ENCODE results near the gene NR4A3.

NR4A3 gene

DNA sequence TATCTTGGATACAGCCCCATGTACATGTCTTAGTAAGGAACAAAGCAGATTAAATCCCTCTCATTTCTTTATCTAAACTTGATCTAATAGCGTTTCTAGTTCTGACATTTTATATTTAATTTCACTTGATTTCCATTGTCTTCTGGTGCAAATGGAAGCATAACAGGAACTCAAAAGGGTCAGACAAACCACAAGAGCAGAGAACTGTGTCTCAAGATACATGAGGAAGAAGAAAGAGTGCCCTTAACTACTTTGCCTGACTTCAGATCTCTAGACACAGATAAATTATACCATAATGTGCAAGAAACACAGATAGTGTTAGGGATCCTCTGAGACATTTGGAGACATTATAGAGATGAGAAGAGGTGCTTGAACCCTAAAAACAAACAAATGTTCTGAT, 64.1 kb downstream of the NR4A3 start:
- TF ChIP-seq LEF1 (IDR thresholded peaks at IDR 0.05; ENCODE audit: borderline replicate concordance) (no peak), SUZ12 (IDR thresholded peaks at IDR 0.05) (no peak), FOXA1 (IDR thresholded peaks at IDR 0.05) (no peak), ZNF384 (IDR thresholded peaks at IDR 0.05) (no peak)
- DNase-seq (ENCODE audit: extremely low spot score) = no peak
- POLR2A ChIA-PET = no interaction called here
- CTCF ChIA-PET = no interaction called here

GRCh38 chr9:99889120-99889519, 67.4 kb downstream of the NR4A3 start:
- no peak for DNase-seq (ENCODE audit: extremely low spot score)
- ChIA-PET CTCF (no interaction called here), POLR2A (no interaction called here)
- no peak for TF ChIP-seq LEF1 (IDR thresholded peaks at IDR 0.05; ENCODE audit: borderline replicate concordance)

DNA sequence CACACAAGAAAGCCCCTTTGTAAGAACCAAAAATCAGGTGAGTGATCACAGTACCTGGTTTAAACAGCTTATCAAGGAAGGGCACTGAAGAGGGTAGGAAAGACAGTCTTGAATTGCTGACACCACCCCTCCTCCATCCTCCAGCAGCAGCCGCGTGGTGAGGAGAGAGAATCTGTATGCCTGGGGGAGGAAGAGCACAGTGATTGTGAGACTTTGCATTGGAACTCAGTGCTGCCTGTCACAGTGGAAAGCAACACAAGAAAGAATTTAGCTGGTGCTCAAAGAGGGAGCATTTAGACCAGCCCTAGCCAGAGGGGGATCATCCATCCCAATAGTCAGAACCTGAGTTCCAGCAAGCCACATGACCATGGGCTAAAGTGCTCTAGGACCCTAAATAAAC, 73.1 kb downstream of the NR4A3 start:
- POLR2A ChIA-PET = no interaction called here
- TF ChIP-seq FOXK2 (IDR thresholded peaks at IDR 0.05) (no peak), HDGF (IDR thresholded peaks at IDR 0.05; ENCODE audit: borderline replicate concordance) (no peak), CTBP1 (IDR thresholded peaks at IDR 0.05; ENCODE audit: borderline replicate concordance) (no peak), BHLHE40 (IDR thresholded peaks at IDR 0.05; ENCODE audit: borderline replicate concordance) (no peak), LEF1 (IDR thresholded peaks at IDR 0.05; ENCODE audit: borderline replicate concordance) (no peak)
- no peak for DNase-seq (ENCODE audit: extremely low spot score)
- CTCF ChIA-PET = no interaction called here

GRCh38 chr9:99895510-99895909, 73.8 kb downstream of the NR4A3 start:
- no peak for TF ChIP-seq TARDBP (IDR thresholded peaks at IDR 0.05)
- TF ChIP-seq HDGF (IDR thresholded peaks at IDR 0.05; ENCODE audit: borderline replicate concordance) = no peak
- no peak for TF ChIP-seq L3MBTL2 (conservative IDR thresholded peaks at IDR 0.05)
- no peak for TF ChIP-seq BHLHE40 (IDR thresholded peaks at IDR 0.05; ENCODE audit: borderline replicate concordance)
- no peak for TF ChIP-seq SP1 (IDR thresholded peaks at IDR 0.05)
- no peak for TF ChIP-seq ZNF384 (IDR thresholded peaks at IDR 0.05)
- no peak for TF ChIP-seq SUZ12 (IDR thresholded peaks at IDR 0.05)
- no peak for TF ChIP-seq FOXA1 (IDR thresholded peaks at IDR 0.05)
- TF ChIP-seq FOXK2 (IDR thresholded peaks at IDR 0.05) = no peak
- no peak for TF ChIP-seq LEF1 (IDR thresholded peaks at IDR 0.05; ENCODE audit: borderline replicate concordance)
- TF ChIP-seq, protein P1, sequence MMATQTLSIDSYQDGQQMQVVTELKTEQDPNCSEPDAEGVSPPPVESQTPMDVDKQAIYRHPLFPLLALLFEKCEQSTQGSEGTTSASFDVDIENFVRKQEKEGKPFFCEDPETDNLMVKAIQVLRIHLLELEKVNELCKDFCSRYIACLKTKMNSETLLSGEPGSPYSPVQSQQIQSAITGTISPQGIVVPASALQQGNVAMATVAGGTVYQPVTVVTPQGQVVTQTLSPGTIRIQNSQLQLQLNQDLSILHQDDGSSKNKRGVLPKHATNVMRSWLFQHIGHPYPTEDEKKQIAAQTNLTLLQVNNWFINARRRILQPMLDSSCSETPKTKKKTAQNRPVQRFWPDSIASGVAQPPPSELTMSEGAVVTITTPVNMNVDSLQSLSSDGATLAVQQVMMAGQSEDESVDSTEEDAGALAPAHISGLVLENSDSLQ (IDR thresholded peaks at IDR 0.05) = no peak
- TF ChIP-seq FOXM1 (IDR thresholded peaks at IDR 0.05; ENCODE audit: borderline replicate concordance) = no peak
- no peak for TF ChIP-seq NFRKB (IDR thresholded peaks at IDR 0.05)
- no peak for TF ChIP-seq CTBP1 (IDR thresholded peaks at IDR 0.05; ENCODE audit: borderline replicate concordance)
- TF ChIP-seq ELF4 (IDR thresholded peaks at IDR 0.05) = no peak
- TF ChIP-seq ARNT (IDR thresholded peaks at IDR 0.05) = no peak
- ChIA-PET POLR2A (interaction anchor here (1.4 kb wide), 1 partner anchor 10 kb away, joined by 3 read pairs; no protein-coding TSS in a partner anchor), CTCF (no interaction called here)
- DNase-seq (ENCODE audit: extremely low spot score) = no peak

DNA sequence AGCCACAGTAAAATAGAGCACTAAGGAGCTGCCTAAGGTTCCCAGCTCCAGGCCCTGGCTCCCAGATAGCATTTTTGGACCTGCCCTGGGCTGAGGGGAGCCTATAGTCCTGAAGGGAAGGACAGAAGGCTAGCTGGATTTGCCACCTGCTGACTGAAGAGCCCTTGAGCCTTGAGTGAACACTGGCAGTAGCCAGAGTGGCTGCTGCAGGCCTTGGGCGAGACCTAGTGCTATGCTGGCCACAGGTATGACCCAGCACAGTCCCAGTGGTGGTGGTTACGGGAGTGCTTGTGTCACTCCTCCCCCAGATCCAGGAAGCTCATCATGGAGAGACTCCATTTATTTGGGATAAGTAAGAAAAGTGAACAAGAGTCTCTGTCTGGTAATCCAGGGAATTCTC, 74.4 kb downstream of the NR4A3 start:
- ChIA-PET CTCF (interaction anchor here (0.6 kb wide), 1 partner anchor 9 kb away, joined by 12 read pairs; no protein-coding TSS in a partner anchor), POLR2A (interaction anchor here (1.4 kb wide), 1 partner anchor 10 kb away, joined by 3 read pairs; no protein-coding TSS in a partner anchor)
- DNase-seq (ENCODE audit: extremely low spot score) = no peak
- TF ChIP-seq ZNF384 (IDR thresholded peaks at IDR 0.05) (no peak), TARDBP (IDR thresholded peaks at IDR 0.05) (no peak), SUZ12 (IDR thresholded peaks at IDR 0.05) (no peak), SP1 (IDR thresholded peaks at IDR 0.05) (no peak), HDGF (IDR thresholded peaks at IDR 0.05; ENCODE audit: borderline replicate concordance) (no peak), ARNT (IDR thresholded peaks at IDR 0.05) (no peak), NFRKB (IDR thresholded peaks at IDR 0.05) (no peak), ELF4 (IDR thresholded peaks at IDR 0.05) (no peak), LEF1 (IDR thresholded peaks at IDR 0.05; ENCODE audit: borderline replicate concordance) (no peak), L3MBTL2 (conservative IDR thresholded peaks at IDR 0.05) (no peak), FOXA1 (IDR thresholded peaks at IDR 0.05) (no peak), FOXK2 (IDR thresholded peaks at IDR 0.05) (no peak), BHLHE40 (IDR thresholded peaks at IDR 0.05; ENCODE audit: borderline replicate concordance) (no peak)
- TF ChIP-seq, protein P1 (IDR thresholded peaks at IDR 0.05) = no peak

- POLR2A ChIA-PET = no interaction called here
- DNase-seq (ENCODE audit: extremely low spot score) = no peak
- CTCF ChIA-PET = no interaction called here
- TF ChIP-seq HDGF (IDR thresholded peaks at IDR 0.05; ENCODE audit: borderline replicate concordance) (no peak), FOXA1 (IDR thresholded peaks at IDR 0.05) (no peak), SUZ12 (IDR thresholded peaks at IDR 0.05) (no peak), L3MBTL2 (conservative IDR thresholded peaks at IDR 0.05) (no peak), ZNF384 (IDR thresholded peaks at IDR 0.05) (no peak), FOXM1 (IDR thresholded peaks at IDR 0.05; ENCODE audit: borderline replicate concordance) (no peak), ELF4 (IDR thresholded peaks at IDR 0.05) (no peak), CTBP1 (IDR thresholded peaks at IDR 0.05; ENCODE audit: borderline replicate concordance) (no peak)
- TF ChIP-seq, protein P1 (IDR thresholded peaks at IDR 0.05) = no peak
Observed at GRCh38 chr9:99903393-99903792, 81.7 kb downstream of the NR4A3 start.

DNA sequence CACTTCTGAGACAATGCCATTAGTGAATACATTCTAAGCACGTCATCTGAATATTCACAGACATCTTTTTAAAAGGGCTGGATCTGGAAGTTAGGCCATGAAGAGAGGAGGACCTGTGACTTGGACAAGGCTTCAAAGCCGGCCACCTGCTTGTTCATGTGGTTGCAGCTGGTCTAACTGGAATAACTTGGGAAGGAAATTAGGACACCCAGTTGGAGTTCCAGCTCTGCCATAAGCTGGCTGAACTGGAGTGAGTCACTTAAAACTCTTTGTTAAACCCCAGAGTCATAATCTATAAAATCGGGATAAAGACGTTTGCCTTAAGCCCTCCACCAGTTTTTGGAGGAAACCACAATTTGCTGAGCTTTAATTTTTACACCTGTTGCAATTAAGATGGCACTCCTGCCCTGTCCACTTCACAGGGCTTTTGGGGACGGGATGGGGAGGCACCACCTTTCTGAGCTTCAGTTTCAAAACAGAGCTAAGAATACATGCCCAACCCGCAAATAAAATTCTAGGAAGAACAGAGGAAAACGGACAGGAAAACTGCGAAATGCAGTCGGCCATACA, 84.2 kb downstream of the NR4A3 start:
- DNase-seq (ENCODE audit: extremely low spot score) = no peak
- TF ChIP-seq ELF4 (IDR thresholded peaks at IDR 0.05) = no peak
- peak; percentile 40; the same call in 1 of the 2 replicates for TF ChIP-seq L3MBTL2 (conservative IDR thresholded peaks at IDR 0.05)
- POLR2A ChIA-PET = interaction anchor here (0.7 kb wide), 2 partner anchors 10 to 684 kb away, joined by 3 read pairs; partner anchors contain the start of genes ALG2 and SEC61B
- CTCF ChIA-PET = interaction anchor here (0.6 kb wide), 1 partner anchor 10 kb away, joined by 12 read pairs; no protein-coding TSS in a partner anchor

Data from HEK293T (cell line).